Limb (tissue), 2 donors: ENCODE results near the gene ACOX3.

Experiments used
- DNase-seq, 2 donors: peaks; one replicate each; pipeline ENCODE4 v3.0.0-alpha.2; 2016; ENCODE audit errors: extremely low spot score in 2 of 2

The ACOX3 gene

GRCh38 chr4:8468746-8469535 lies 28.4 kb upstream of the ACOX3 start:
- DNase-seq = peak; percentile 68 to 85

- DNase-seq = no peak
Measured at GRCh38 chr4:8467016-8467415, 26.5 kb upstream of the ACOX3 start.

GRCh38 chr4:8465615-8466611 lies 25.4 kb upstream of the ACOX3 start:
- no peak for DNase-seq

GRCh38 chr4:8464381-8464780 lies 23.9 kb upstream of the ACOX3 start:
- no peak for DNase-seq

- no peak for DNase-seq
Measured at GRCh38 chr4:8463811-8464210, 23.3 kb upstream of the ACOX3 start.

- DNase-seq = no peak
Measured at GRCh38 chr4:8461616-8462015, 21.1 kb upstream of the ACOX3 start.

GRCh38 chr4:8461086-8461485 lies 20.6 kb upstream of the ACOX3 start:
- no peak for DNase-seq

- no peak for DNase-seq
Measured at GRCh38 chr4:8459867-8460445, 19.4 kb upstream of the ACOX3 start.

- DNase-seq = no peak
Measured at GRCh38 chr4:8457646-8458252, 17.2 kb upstream of the ACOX3 start.

GRCh38 chr4:8453957-8454356 lies 13.4 kb upstream of the ACOX3 start:
- DNase-seq = no peak

- no peak for DNase-seq
Measured at GRCh38 chr4:8451440-8452182, 11.1 kb upstream of the ACOX3 start.

- DNase-seq = no peak
Measured at GRCh38 chr4:8446122-8446521, 5.6 kb upstream of the ACOX3 start.

- no peak for DNase-seq
Measured at GRCh38 chr4:8443801-8444200, 3.3 kb upstream of the ACOX3 start.

GRCh38 chr4:8442596-8443358 lies 2.3 kb upstream of the ACOX3 start:
- no peak for DNase-seq

GRCh38 chr4:8441499-8442091 lies 1.1 kb upstream of the ACOX3 start:
- no peak for DNase-seq

GRCh38 chr4:8439914-8440491 lies 520 bp downstream of the ACOX3 start:
- DNase-seq = peak in 1 of 2 donors; percentile 39

GRCh38 chr4:8439168-8439567 lies 1.4 kb downstream of the ACOX3 start:
- no peak for DNase-seq

- no peak for DNase-seq
Measured at GRCh38 chr4:8438743-8439142, 1.8 kb downstream of the ACOX3 start.

GRCh38 chr4:8437281-8437680 lies 3.2 kb downstream of the ACOX3 start:
- no peak for DNase-seq
